HEK293T (cell line): ENCODE results near the gene SPDYE6.
"Not testable (repeated sequence)": the region's sequence is repeated elsewhere in the genome, so short reads cannot be mapped to it uniquely, and the experiment has no call there.

Experiments used
- CTCF ChIA-PET: fragments of 350-600 bp; formaldehyde crosslinking; extraction: SDS; loops from one replicate; lab custom pipeline; 2021; ENCODE audit warnings: antibody characterized with exemption, inconsistent platforms; lab: Yijun Ruan, JAX
- POLR2A ChIA-PET: fragments of 350-600 bp; formaldehyde crosslinking; extraction: SDS; loops from one replicate; lab custom pipeline; 2020; ENCODE audit warnings: antibody characterized with exemption, inconsistent platforms; lab: Yijun Ruan, JAX
- DNase-seq: peaks from one replicate; pipeline ENCODE4 v3.0.0; 2012; ENCODE audit warnings: mixed read lengths; ENCODE audit errors: extremely low spot score
- ARNT ChIP-seq: fragments of 450-650 bp; IDR thresholded peaks from 2 replicates; pipeline ENCODE4 v1.6.1; 2017; ENCODE audit warnings: mild to moderate bottlenecking
- BHLHE40 ChIP-seq: fragments of 450-650 bp; IDR thresholded peaks from 2 replicates; pipeline ENCODE4 v1.6.1; 2016; ENCODE audit warnings: mild to moderate bottlenecking, moderate library complexity, borderline replicate concordance
- CTBP1 ChIP-seq: fragments of 450-650 bp; IDR thresholded peaks from 2 replicates; pipeline ENCODE4 v1.6.1; 2016; ENCODE audit warnings: borderline replicate concordance
- ELF4 ChIP-seq: fragments of 450-650 bp; IDR thresholded peaks from 2 replicates; pipeline ENCODE4 v1.6.1; 2017; ENCODE audit warnings: antibody characterized with exemption
- FOXA1 ChIP-seq: fragments of 450-650 bp; IDR thresholded peaks from 2 replicates; pipeline ENCODE4 v1.6.1; 2016; ENCODE audit warnings: mild to moderate bottlenecking
- FOXK2 ChIP-seq: fragments of 450-650 bp; IDR thresholded peaks from 2 replicates; pipeline ENCODE4 v1.6.1; 2016; ENCODE audit warnings: mild to moderate bottlenecking
- FOXM1 ChIP-seq: fragments of 450-650 bp; IDR thresholded peaks from 2 replicates; pipeline ENCODE4 v1.6.1; 2017; ENCODE audit warnings: mild to moderate bottlenecking, borderline replicate concordance
- HDGF ChIP-seq: fragments of 450-650 bp; IDR thresholded peaks from 2 replicates; pipeline ENCODE4 v1.6.1; 2017; ENCODE audit warnings: antibody characterized with exemption, borderline replicate concordance
- L3MBTL2 ChIP-seq: fragments of 450-650 bp; conservative IDR thresholded peaks from 2 replicates; pipeline ENCODE4 v1.6.1; 2016; ENCODE audit warnings: mild to moderate bottlenecking
- LEF1 ChIP-seq: fragments of 450-650 bp; IDR thresholded peaks from 2 replicates; pipeline ENCODE4 v1.6.1; 2017; ENCODE audit warnings: mild to moderate bottlenecking, borderline replicate concordance
- NFRKB ChIP-seq: fragments of 450-650 bp; IDR thresholded peaks from 2 replicates; pipeline ENCODE4 v1.6.1; 2016; ENCODE audit warnings: mild to moderate bottlenecking, moderate library complexity
- SP1 ChIP-seq: fragments of 450-650 bp; IDR thresholded peaks from 2 replicates; pipeline ENCODE4 v1.6.1; 2017
- SUZ12 ChIP-seq: fragments of 450-650 bp; IDR thresholded peaks from 2 replicates; pipeline ENCODE4 v1.6.1; 2016; ENCODE audit warnings: mild to moderate bottlenecking
- TARDBP ChIP-seq: fragments of 450-650 bp; IDR thresholded peaks from 2 replicates; pipeline ENCODE4 v1.6.1; 2016
- ZNF384 ChIP-seq: fragments of 450-650 bp; IDR thresholded peaks from 2 replicates; pipeline ENCODE4 v1.6.1; 2016
- TF ChIP-seq, protein P1 (sequence below): fragments of 450-650 bp; IDR thresholded peaks from 2 replicates; pipeline ENCODE4 v1.6.1; 2016

The SPDYE6 gene

DNA sequence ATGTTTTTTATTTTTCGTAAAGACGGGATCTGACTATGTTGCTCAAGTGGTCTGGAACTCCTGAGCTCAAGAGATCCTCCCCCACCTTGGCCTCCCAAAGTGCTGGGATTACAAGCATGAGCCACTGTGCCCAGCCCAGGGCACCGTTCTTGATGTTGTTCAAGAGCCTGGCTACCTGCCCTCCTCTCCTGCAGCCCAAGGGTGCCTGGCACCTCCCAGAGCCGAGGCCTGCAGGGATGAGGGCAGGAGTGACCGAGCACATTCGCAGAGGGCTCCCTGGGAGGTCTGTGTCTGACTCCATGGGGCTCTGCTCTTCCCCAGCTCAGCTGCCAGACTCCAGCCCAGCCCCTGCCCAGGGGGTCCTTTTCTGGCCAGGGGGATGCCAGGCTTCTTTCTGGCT, 54.2 kb downstream of the SPDYE6 start:
- DNase-seq, result no peak
- TF ChIP-seq SUZ12 (no peak), LEF1 (no peak), ELF4 (no peak), TARDBP (no peak), ARNT (no peak), HDGF (no peak), BHLHE40 (no peak), FOXA1 (no peak), ZNF384 (no peak), FOXM1 (no peak), NFRKB (no peak), FOXK2 (no peak)
- TF ChIP-seq, protein P1, sequence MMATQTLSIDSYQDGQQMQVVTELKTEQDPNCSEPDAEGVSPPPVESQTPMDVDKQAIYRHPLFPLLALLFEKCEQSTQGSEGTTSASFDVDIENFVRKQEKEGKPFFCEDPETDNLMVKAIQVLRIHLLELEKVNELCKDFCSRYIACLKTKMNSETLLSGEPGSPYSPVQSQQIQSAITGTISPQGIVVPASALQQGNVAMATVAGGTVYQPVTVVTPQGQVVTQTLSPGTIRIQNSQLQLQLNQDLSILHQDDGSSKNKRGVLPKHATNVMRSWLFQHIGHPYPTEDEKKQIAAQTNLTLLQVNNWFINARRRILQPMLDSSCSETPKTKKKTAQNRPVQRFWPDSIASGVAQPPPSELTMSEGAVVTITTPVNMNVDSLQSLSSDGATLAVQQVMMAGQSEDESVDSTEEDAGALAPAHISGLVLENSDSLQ, result no peak
- POLR2A ChIA-PET, result no interaction called here
- CTCF ChIA-PET, result no interaction called here

GRCh38 chr7:102301367-102301766, 54.9 kb downstream of the SPDYE6 start:
- DNase-seq, POLR2A ChIA-PET, CTCF ChIA-PET: not testable (repeated sequence)

DNA sequence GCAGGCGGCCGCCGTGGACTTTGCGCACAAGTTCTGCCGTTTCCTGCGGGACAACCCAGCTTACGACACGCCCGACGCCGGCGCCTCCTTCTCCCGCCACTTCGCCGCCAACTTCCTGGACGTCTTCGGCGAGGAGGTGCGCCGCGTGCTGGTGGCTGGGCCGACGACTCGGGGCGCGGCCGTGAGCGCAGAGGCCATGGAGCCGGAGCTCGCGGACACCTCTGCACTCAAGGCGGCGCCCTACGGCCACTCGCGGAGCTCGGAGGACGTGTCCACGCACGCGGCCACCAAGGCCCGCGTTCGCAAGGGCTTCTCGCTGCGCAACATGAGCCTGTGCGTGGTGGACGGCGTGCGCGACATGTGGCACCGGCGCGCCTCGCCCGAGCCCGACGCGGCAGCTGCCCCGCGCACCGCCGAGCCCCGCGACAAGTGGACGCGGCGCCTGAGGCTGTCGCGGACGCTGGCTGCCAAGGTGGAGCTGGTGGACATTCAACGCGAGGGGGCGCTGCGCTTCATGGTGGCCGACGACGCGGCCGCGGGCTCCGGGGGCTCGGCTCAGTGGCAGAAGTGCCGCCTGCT, 55.5 kb downstream of the SPDYE6 start:
- CTCF ChIA-PET, result no interaction called here
- POLR2A ChIA-PET, result no interaction called here
- TF ChIP-seq LEF1 (no peak), FOXM1 (no peak), ZNF384 (no peak), CTBP1 (no peak), ARNT (no peak), L3MBTL2 (no peak), SUZ12 (no peak), FOXK2 (no peak), ELF4 (no peak), FOXA1 (no peak), HDGF (no peak), BHLHE40 (no peak), NFRKB (no peak)
- TF ChIP-seq, protein P1, result no peak

DNA sequence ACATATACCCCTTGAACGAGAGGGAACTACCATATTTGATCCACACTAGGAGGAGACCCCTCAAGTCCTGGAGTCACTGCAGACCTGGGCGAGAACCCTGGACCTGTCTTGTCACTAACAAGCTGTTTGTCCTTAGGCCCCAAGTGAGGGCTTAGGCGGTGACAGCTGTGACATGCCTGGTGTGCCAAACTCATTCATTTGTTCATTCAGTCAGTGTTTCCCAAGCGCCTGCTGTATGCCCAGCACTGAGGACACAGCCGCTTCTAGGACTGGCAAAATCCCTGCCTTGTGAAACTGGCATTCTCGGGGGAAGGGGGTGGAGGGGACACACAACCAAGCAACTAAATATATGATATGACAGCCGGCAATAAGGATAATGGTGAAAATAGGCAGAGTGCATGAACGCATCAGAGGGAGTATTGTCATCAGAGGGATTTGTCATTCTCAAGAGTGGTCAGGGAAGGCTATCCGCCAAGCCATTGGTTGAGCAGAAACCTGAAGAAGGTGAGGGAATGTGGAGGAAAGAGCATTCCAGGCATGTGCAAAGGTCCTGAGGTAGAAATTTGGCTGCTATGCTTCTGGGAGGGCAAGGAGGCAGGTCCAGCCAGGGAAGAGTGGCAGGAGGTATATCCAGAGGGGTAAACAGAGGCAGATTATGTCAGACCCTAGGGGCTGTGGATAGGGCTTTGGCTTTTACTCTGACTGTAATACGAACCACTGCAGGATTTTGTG, 58.6 kb downstream of the SPDYE6 start:
- POLR2A ChIA-PET, result no interaction called here
- TF ChIP-seq SUZ12, result no peak
- no peak for TF ChIP-seq LEF1
- TF ChIP-seq CTBP1, result no peak

More for the DNA sequence above, 55.5 kb downstream of the SPDYE6 start:
- DNase-seq, result no peak

GRCh38 chr7:102296514-102296913, 59.7 kb downstream of the SPDYE6 start:
- TF ChIP-seq HDGF, result no peak
- TF ChIP-seq CTBP1, result no peak
- TF ChIP-seq FOXM1, result no peak
- no peak for TF ChIP-seq SP1
- TF ChIP-seq LEF1, result no peak
- TF ChIP-seq NFRKB, result no peak
- no peak for TF ChIP-seq L3MBTL2
- no peak for TF ChIP-seq TARDBP
- TF ChIP-seq, protein P1, result no peak
- TF ChIP-seq ELF4, result no peak
- TF ChIP-seq FOXA1, result no peak
- no peak for TF ChIP-seq FOXK2
- no peak for TF ChIP-seq ZNF384
- TF ChIP-seq BHLHE40, result no peak
- TF ChIP-seq SUZ12, result no peak
- no peak for TF ChIP-seq ARNT
- POLR2A ChIA-PET, result no interaction called here
- CTCF ChIA-PET, result no interaction called here
- no peak for DNase-seq

More for the DNA sequence above, 58.6 kb downstream of the SPDYE6 start:
- CTCF ChIA-PET, result interaction anchor here (0.7 kb wide), 1 partner anchor 1127 kb away, joined by 4 read pairs; no protein-coding TSS in a partner anchor
- no peak for DNase-seq

GRCh38 chr7:102296179-102296438, 60.1 kb downstream of the SPDYE6 start:
- ChIA-PET CTCF (no interaction called here), POLR2A (no interaction called here)
- no peak for DNase-seq
- TF ChIP-seq L3MBTL2, result no peak
- TF ChIP-seq NFRKB, result no peak
- no peak for TF ChIP-seq FOXK2
- TF ChIP-seq SUZ12, result no peak
- no peak for TF ChIP-seq ARNT
- TF ChIP-seq, protein P1, result no peak
- TF ChIP-seq FOXM1, result no peak
